Neural progenitor cell (in vitro differentiated cells): Measurements from ENCODE around the gene FAM3C. TPM values are rescaled to one million over a fixed set of nuclear protein-coding genes. Genes with fewer than 3 reads are reported as not detected.

Source experiments
- DNase-seq: peaks from one replicate; pipeline ENCODE4 v3.0.0-alpha.2; 2016; ENCODE audit warnings: low spot score
- H2AFZ ChIP-seq: fragments of 200-600 bp; sonication (generic); replicated peaks from 2 replicates; pipeline ENCODE4 v1.6.1; 2016; ENCODE audit warnings: antibody characterized with exemption
- H3F3A ChIP-seq: fragments of 200-600 bp; sonication (generic); 2 replicates; pipeline ENCODE4 v1.6.1; 2016; ENCODE audit warnings: antibody characterized with exemption, low read depth
- H3K27ac ChIP-seq: fragments of 200-600 bp; sonication (generic); 2 replicates; pipeline ENCODE4 v1.5.1; 2016; ENCODE audit warnings: mild to moderate bottlenecking
- H3K27me3 ChIP-seq: fragments of 200-600 bp; sonication (generic); 2 replicates; pipeline ENCODE4 v1.6.1; 2016; ENCODE audit warnings: mild to moderate bottlenecking, moderate library complexity
- H3K36me3 ChIP-seq: fragments of 200-600 bp; sonication (generic); 2 replicates; pipeline ENCODE4 v1.5.1; 2016
- H3K4me1 ChIP-seq: fragments of 200-600 bp; sonication (generic); 2 replicates; pipeline ENCODE4 v1.6.1; 2016; ENCODE audit warnings: mixed run types
- H3K4me2 ChIP-seq: fragments of 200-600 bp; sonication (generic); 2 replicates; pipeline ENCODE4 v1.6.1; 2016
- H3K4me3 ChIP-seq: fragments of 200-600 bp; sonication (generic); 2 replicates; pipeline ENCODE4 v1.5.1; 2016
- H3K79me2 ChIP-seq: fragments of 200-600 bp; sonication (generic); 2 replicates; pipeline ENCODE4 v1.6.1; 2016; ENCODE audit warnings: low read depth
- H3K9ac ChIP-seq: fragments of 200-600 bp; sonication (generic); 2 replicates; pipeline ENCODE4 v1.6.1; 2016
- H3K9me3 ChIP-seq: fragments of 200-600 bp; sonication (generic); 2 replicates; pipeline ENCODE4 v1.5.1; 2016; ENCODE audit warnings: low read depth
- H4K20me1 ChIP-seq: fragments of 200-600 bp; sonication (generic); 2 replicates; pipeline ENCODE4 v1.6.1; 2016; ENCODE audit warnings: low read depth
- H3K27ac Mint-ChIP-seq: 3 replicates; pipeline ENCODE4 v1.8.0; 2021; ENCODE audit warnings: mixed read lengths
- H3K27me3 Mint-ChIP-seq: 2 replicates; pipeline ENCODE4 v1.8.0; 2022; ENCODE audit warnings: low read depth, mild to moderate bottlenecking, inconsistent platforms, moderate library complexity, mixed read lengths; ENCODE audit not compliant: insufficient read depth
- H3K36me3 Mint-ChIP-seq: 3 replicates; pipeline ENCODE4 v1.8.0; 2021; ENCODE audit warnings: mixed read lengths
- H3K4me1 Mint-ChIP-seq: 3 replicates; pipeline ENCODE4 v1.8.0; 2021; ENCODE audit warnings: mixed read lengths
- H3K4me3 Mint-ChIP-seq: 3 replicates; pipeline ENCODE4 v1.8.0; 2021; ENCODE audit warnings: mild to moderate bottlenecking, moderate library complexity, mixed read lengths
- H3K9me3 Mint-ChIP-seq: 3 replicates; pipeline ENCODE4 v1.8.0; 2020; ENCODE audit warnings: mixed read lengths
- EZH2 ChIP-seq: fragments of 200-600 bp; sonication (generic); IDR thresholded peaks from 2 replicates; pipeline ENCODE4 v1.6.1; 2017; ENCODE audit warnings: antibody characterized with exemption, mild to moderate bottlenecking, moderate library complexity
- EZH2phosphoT487 ChIP-seq: fragments of 200-600 bp; sonication (generic); IDR thresholded peaks from 2 replicates; pipeline ENCODE4 v1.6.1; 2017; ENCODE audit warnings: antibody characterized with exemption
- total RNA-seq: library from RNA; depleted of rRNA; stranded (reverse); fragments of >200 nt; gene quantifications from 2 replicates; pipeline ENCODE4 v1.2.3, GENCODE V29; 2015; ENCODE audit warnings: low replicate concordance
- TF ChIP-seq, protein P1 (sequence below): fragments of 200-600 bp; sonication (generic); IDR thresholded peaks from 2 replicates; pipeline ENCODE4 v1.5.1; 2017; ENCODE audit warnings: antibody characterized with exemption, mild to moderate bottlenecking

The FAM3C gene
- total RNA-seq, 1 donor from 2014 or later = 96.7 TPM

DNA sequence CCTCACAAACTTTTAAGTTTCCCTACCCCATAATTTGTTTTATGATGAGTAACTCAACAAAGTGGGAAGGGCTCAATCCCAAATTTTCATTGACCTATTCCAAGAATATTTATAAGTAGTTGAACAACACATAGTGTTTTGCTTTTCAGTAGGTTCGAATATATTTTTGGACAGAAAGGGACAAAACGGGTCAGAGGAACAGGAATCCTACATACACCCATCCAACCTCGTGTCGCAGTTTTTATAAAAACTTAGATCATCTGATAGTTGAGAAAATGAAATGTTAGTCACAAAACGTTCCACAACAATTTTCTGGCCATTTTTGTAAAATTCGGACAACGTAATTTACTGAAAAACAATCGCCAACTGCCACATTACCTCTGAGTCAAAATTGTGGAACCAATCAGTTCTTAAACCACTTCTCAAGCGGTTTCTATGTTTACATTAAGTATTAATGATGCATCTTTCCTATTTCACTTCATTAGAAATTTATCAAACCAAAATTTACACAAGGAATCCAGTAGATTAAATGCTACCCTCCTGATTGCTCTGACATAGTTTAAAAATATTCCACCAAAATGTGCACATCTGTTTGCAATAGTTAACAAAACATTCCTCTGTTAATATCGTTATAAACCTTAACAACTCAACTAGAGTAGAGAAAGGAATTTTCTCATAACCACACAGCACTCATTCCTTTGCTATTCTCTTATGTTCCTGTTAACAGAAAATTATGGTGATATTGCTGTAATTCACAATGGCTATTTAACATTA, 61.0 kb downstream of the FAM3C start:
- no peak overlapping the region for H2AFZ ChIP-seq
- H3K27me3 Mint-ChIP-seq = peaks cover 16% of the 10 kb centered on the region
- H3K4me1 Mint-ChIP-seq = peaks cover 5% of the 10 kb centered on the region
- H3K36me3 ChIP-seq = no peaks in the 10 kb centered on the region
- no peak overlapping the region for H3K4me2 ChIP-seq
- H3F3A ChIP-seq = peaks cover 6% of the 10 kb centered on the region
- no peak overlapping the region for H3K9ac ChIP-seq
- no peak overlapping the region for H3K4me3 Mint-ChIP-seq
- no peak overlapping the region for H3K27ac Mint-ChIP-seq
- H3K79me2 ChIP-seq = no peaks in the 10 kb centered on the region
- no peak for DNase-seq
- peaks cover 34% of the 10 kb centered on the region for H3K27me3 ChIP-seq
- no peak overlapping the region for H3K27ac ChIP-seq
- no peak overlapping the region for H3K4me3 ChIP-seq
- peaks cover 5% of the 10 kb centered on the region for H3K4me1 ChIP-seq
- no peaks in the 10 kb centered on the region for H4K20me1 ChIP-seq
- TF ChIP-seq, protein P1, sequence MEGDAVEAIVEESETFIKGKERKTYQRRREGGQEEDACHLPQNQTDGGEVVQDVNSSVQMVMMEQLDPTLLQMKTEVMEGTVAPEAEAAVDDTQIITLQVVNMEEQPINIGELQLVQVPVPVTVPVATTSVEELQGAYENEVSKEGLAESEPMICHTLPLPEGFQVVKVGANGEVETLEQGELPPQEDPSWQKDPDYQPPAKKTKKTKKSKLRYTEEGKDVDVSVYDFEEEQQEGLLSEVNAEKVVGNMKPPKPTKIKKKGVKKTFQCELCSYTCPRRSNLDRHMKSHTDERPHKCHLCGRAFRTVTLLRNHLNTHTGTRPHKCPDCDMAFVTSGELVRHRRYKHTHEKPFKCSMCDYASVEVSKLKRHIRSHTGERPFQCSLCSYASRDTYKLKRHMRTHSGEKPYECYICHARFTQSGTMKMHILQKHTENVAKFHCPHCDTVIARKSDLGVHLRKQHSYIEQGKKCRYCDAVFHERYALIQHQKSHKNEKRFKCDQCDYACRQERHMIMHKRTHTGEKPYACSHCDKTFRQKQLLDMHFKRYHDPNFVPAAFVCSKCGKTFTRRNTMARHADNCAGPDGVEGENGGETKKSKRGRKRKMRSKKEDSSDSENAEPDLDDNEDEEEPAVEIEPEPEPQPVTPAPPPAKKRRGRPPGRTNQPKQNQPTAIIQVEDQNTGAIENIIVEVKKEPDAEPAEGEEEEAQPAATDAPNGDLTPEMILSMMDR = no peak
- no peak for TF ChIP-seq EZH2
- TF ChIP-seq EZH2phosphoT487 = no peak
- H3K36me3 Mint-ChIP-seq = no peaks in the 10 kb centered on the region
- H3K9me3 ChIP-seq = no peaks in the 10 kb centered on the region
- H3K9me3 Mint-ChIP-seq = no peaks in the 10 kb centered on the region

DNA sequence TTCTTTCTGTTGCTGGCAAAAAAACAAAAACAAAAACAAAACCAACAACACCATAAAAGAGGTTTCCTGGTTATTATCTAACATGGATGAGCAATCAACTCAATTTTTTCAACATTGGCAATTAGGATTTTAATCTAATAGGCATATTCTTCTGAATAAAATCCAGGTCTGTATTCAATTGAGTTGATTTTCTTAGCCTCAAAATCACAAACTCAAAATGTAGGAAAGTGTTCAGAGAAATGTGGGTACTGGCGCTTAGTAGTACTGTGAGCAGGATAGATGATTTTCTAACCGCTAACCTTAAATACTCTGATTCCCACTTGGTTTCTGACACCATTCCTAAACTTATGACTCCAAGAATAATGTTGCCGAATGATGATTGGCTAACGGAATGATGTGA, 61.7 kb downstream of the FAM3C start:
- Histone ChIP-seq H3K27me3 (peaks cover 41% of the 10 kb centered on the region), H3K36me3 (no peaks in the 10 kb centered on the region), H3K4me2 (no peak overlapping the region), H3K9ac (no peak overlapping the region), H3K9me3 (no peaks in the 10 kb centered on the region), H3K4me3 (no peak overlapping the region), H3K4me1 (peaks cover 5% of the 10 kb centered on the region), H3K79me2 (no peaks in the 10 kb centered on the region), H3K27ac (no peak overlapping the region), H3F3A (peaks cover 13% of the 10 kb centered on the region), H4K20me1 (no peaks in the 10 kb centered on the region), H2AFZ (no peak overlapping the region)
- no peak overlapping the region for H3K27ac Mint-ChIP-seq
- no peak overlapping the region for H3K4me3 Mint-ChIP-seq
- TF ChIP-seq EZH2 = no peak
- TF ChIP-seq, protein P1 = no peak
- no peak for TF ChIP-seq EZH2phosphoT487
- peaks cover 7% of the 10 kb centered on the region for H3K4me1 Mint-ChIP-seq
- no peaks in the 10 kb centered on the region for H3K36me3 Mint-ChIP-seq
- no peaks in the 10 kb centered on the region for H3K9me3 Mint-ChIP-seq
- peaks cover 20% of the 10 kb centered on the region for H3K27me3 Mint-ChIP-seq
- DNase-seq = no peak

DNA sequence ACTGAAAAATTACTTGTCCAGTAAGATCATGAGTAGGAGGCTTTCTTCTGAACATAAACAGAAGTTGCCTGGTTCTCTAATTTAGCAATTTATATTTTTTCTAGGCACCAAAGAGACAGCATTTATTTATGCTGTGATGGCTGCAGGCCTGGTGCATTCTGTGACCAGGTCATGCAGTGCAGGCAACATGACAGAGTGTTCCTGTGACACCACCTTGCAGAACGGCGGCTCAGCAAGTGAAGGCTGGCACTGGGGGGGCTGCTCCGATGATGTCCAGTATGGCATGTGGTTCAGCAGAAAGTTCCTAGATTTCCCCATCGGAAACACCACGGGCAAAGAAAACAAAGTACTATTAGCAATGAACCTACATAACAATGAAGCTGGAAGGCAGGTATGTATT, 64.5 kb downstream of the FAM3C start:
- Mint-ChIP-seq H3K27me3 (peaks cover 36% of the 10 kb centered on the region), H3K4me3 (peak overlapping the region; percentile 1), H3K27ac (no peak overlapping the region), H3K4me1 (peaks cover 16% of the 10 kb centered on the region), H3K9me3 (peaks cover 11% of the 10 kb centered on the region), H3K36me3 (no peaks in the 10 kb centered on the region)
- H3K4me3 ChIP-seq = no peak overlapping the region
- no peaks in the 10 kb centered on the region for H3K36me3 ChIP-seq
- DNase-seq = no peak
- H3K4me2 ChIP-seq = no peak overlapping the region
- no peaks in the 10 kb centered on the region for H3K79me2 ChIP-seq
- no peak overlapping the region for H2AFZ ChIP-seq
- peaks cover 18% of the 10 kb centered on the region for H3F3A ChIP-seq
- H3K4me1 ChIP-seq = peaks cover 5% of the 10 kb centered on the region
- H3K9ac ChIP-seq = no peak overlapping the region
- no peaks in the 10 kb centered on the region for H4K20me1 ChIP-seq
- no peak overlapping the region for H3K27ac ChIP-seq
- TF ChIP-seq EZH2 = no peak
- TF ChIP-seq, protein P1 = no peak
- TF ChIP-seq EZH2phosphoT487 = no peak
- peaks cover 67% of the 10 kb centered on the region for H3K27me3 ChIP-seq
- H3K9me3 ChIP-seq = no peaks in the 10 kb centered on the region
